Measurements from ENCODE around the gene CMPK2. TPM values are rescaled to one million over a fixed set of nuclear protein-coding genes. Genes with fewer than 3 reads are reported as not detected.
A peak's percentile ranks its signal among the peaks of the same experiment; 100 is the strongest.

CMPK2 gene
- total and polyA plus RNA-seq, 9 of the 15 experiments (the other 6 are each of a cell fraction or from before 2014, with no cell fraction given) = 2.6 to 10.5 (median 5.0) TPM

GRCh38 chr2:6893876-6894482 is 28.3 kb upstream of the CMPK2 start (continued):
- TF ChIP-seq, protein P1, sequence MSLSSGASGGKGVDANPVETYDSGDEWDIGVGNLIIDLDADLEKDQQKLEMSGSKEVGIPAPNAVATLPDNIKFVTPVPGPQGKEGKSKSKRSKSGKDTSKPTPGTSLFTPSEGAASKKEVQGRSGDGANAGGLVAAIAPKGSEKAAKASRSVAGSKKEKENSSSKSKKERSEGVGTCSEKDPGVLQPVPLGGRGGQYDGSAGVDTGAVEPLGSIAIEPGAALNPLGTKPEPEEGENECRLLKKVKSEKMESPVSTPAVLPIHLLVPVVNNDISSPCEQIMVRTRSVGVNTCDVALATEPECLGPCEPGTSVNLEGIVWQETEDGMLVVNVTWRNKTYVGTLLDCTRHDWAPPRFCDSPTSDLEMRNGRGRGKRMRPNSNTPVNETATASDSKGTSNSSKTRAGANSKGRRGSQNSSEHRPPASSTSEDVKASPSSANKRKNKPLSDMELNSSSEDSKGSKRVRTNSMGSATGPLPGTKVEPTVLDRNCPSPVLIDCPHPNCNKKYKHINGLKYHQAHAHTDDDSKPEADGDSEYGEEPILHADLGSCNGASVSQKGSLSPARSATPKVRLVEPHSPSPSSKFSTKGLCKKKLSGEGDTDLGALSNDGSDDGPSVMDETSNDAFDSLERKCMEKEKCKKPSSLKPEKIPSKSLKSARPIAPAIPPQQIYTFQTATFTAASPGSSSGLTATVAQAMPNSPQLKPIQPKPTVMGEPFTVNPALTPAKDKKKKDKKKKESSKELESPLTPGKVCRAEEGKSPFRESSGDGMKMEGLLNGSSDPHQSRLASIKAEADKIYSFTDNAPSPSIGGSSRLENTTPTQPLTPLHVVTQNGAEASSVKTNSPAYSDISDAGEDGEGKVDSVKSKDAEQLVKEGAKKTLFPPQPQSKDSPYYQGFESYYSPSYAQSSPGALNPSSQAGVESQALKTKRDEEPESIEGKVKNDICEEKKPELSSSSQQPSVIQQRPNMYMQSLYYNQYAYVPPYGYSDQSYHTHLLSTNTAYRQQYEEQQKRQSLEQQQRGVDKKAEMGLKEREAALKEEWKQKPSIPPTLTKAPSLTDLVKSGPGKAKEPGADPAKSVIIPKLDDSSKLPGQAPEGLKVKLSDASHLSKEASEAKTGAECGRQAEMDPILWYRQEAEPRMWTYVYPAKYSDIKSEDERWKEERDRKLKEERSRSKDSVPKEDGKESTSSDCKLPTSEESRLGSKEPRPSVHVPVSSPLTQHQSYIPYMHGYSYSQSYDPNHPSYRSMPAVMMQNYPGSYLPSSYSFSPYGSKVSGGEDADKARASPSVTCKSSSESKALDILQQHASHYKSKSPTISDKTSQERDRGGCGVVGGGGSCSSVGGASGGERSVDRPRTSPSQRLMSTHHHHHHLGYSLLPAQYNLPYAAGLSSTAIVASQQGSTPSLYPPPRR (CRISPR knock-in tag; IDR thresholded peaks at IDR 0.05; ENCODE audit: borderline replicate concordance) = peak; percentile 91; the same call in 1 of the 2 replicates
- no peak for TF ChIP-seq HOMEZ (CRISPR knock-in tag; IDR thresholded peaks at IDR 0.05)
- peak; percentile 42 for TF ChIP-seq TAF1 (IDR thresholded peaks at IDR 0.05; ENCODE audit: control insufficient read depth, extremely low read depth, insufficient read depth, low read length, severe bottlenecking)
- TF ChIP-seq PTTG1 (tag; IDR thresholded peaks at IDR 0.05; ENCODE audit: low read depth) = no peak; the same call in 1 of the 2 replicates
- no peak for TF ChIP-seq ASH1L (IDR thresholded peaks at IDR 0.05; ENCODE audit: borderline replicate concordance, low read depth, partially characterized antibody)
- TF ChIP-seq, protein P2, sequence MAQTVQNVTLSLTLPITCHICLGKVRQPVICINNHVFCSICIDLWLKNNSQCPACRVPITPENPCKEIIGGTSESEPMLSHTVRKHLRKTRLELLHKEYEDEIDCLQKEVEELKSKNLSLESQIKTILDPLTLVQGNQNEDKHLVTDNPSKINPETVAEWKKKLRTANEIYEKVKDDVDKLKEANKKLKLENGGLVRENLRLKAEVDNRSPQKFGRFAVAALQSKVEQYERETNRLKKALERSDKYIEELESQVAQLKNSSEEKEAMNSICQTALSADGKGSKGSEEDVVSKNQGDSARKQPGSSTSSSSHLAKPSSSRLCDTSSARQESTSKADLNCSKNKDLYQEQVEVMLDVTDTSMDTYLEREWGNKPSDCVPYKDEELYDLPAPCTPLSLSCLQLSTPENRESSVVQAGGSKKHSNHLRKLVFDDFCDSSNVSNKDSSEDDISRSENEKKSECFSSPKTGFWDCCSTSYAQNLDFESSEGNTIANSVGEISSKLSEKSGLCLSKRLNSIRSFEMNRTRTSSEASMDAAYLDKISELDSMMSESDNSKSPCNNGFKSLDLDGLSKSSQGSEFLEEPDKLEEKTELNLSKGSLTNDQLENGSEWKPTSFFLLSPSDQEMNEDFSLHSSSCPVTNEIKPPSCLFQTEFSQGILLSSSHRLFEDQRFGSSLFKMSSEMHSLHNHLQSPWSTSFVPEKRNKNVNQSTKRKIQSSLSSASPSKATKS (CRISPR knock-in tag; IDR thresholded peaks at IDR 0.05) = no peak
- TF ChIP-seq PCBP2 (IDR thresholded peaks at IDR 0.05; ENCODE audit: low read depth, low read length, poor library complexity, severe bottlenecking) = no peak
- peak; percentile 48 for TF ChIP-seq PHF20 (IDR thresholded peaks at IDR 0.05; ENCODE audit: partially characterized antibody)
- TF ChIP-seq HMG20B (CRISPR knock-in tag; IDR thresholded peaks at IDR 0.05) = no peak
- TF ChIP-seq SNIP1 (IDR thresholded peaks at IDR 0.05; ENCODE audit: low read depth) = no peak
- TF ChIP-seq SRSF7 (optimal IDR thresholded peaks at IDR 0.05; ENCODE audit: low read depth, low read length) = no peak
- TF ChIP-seq, protein P3, sequence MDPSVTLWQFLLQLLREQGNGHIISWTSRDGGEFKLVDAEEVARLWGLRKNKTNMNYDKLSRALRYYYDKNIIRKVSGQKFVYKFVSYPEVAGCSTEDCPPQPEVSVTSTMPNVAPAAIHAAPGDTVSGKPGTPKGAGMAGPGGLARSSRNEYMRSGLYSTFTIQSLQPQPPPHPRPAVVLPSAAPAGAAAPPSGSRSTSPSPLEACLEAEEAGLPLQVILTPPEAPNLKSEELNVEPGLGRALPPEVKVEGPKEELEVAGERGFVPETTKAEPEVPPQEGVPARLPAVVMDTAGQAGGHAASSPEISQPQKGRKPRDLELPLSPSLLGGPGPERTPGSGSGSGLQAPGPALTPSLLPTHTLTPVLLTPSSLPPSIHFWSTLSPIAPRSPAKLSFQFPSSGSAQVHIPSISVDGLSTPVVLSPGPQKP (CRISPR knock-in tag; IDR thresholded peaks at IDR 0.05) = no peak
- TF ChIP-seq ZNF165 (CRISPR knock-in tag; IDR thresholded peaks at IDR 0.05; ENCODE audit: borderline replicate concordance) = no peak
- TF ChIP-seq, protein P4, sequence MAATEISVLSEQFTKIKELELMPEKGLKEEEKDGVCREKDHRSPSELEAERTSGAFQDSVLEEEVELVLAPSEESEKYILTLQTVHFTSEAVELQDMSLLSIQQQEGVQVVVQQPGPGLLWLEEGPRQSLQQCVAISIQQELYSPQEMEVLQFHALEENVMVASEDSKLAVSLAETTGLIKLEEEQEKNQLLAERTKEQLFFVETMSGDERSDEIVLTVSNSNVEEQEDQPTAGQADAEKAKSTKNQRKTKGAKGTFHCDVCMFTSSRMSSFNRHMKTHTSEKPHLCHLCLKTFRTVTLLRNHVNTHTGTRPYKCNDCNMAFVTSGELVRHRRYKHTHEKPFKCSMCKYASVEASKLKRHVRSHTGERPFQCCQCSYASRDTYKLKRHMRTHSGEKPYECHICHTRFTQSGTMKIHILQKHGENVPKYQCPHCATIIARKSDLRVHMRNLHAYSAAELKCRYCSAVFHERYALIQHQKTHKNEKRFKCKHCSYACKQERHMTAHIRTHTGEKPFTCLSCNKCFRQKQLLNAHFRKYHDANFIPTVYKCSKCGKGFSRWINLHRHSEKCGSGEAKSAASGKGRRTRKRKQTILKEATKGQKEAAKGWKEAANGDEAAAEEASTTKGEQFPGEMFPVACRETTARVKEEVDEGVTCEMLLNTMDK (IDR thresholded peaks at IDR 0.05; ENCODE audit: borderline replicate concordance, insufficient read depth, low read depth, low read length, poor library complexity, severe bottlenecking) = no peak
- no peak for TF ChIP-seq POLR2AphosphoS2 (IDR thresholded peaks at IDR 0.05; ENCODE audit: low read length)

Data from K562 (cell line).